SK-N-SH (cell line): ENCODE measurements around the gene NUP58. TPM values are rescaled to one million over a fixed set of nuclear protein-coding genes. Genes with fewer than 3 reads are reported as not detected.

Experiments used
- CTCF ChIA-PET: fragments of 300-600, 350-600 bp; formaldehyde crosslinking; extraction: SDS; loops from one replicate; lab custom pipeline; 2021; lab: Yijun Ruan, JAX
- POLR2A ChIA-PET: fragments of 350-600 bp; sonication (Branson Sonifier 250); formaldehyde crosslinking; extraction: SDS; loops from one replicate; lab custom pipeline; 2020; ENCODE audit warnings: antibody characterized with exemption, inconsistent platforms; lab: Yijun Ruan, JAX
- DNase-seq: peaks from one replicate; pipeline ENCODE4 v3.0.0; 2012
- H2AFZ ChIP-seq: fragments of 200-600 bp; sonication (generic); 2 replicates; pipeline ENCODE4 v1.8.1; 2016; ENCODE audit warnings: antibody characterized with exemption, mild to moderate bottlenecking, low read depth
- H3F3A ChIP-seq: fragments of 200-600 bp; sonication (generic); replicated peaks from 2 replicates; pipeline ENCODE3; 2016; ENCODE audit warnings: antibody characterized with exemption, mild to moderate bottlenecking; ENCODE audit not compliant: insufficient read depth
- H3K27ac ChIP-seq, 2 experiments: fragments of 200-500 bp in 1 of 2; fragments of 200-600 bp in 1 of 2; sonication (Bioruptor generic) in 1 of 2; sonication (generic), shearing (Covaris generic) in 1 of 2; 2 replicates each; pipeline versions ENCODE4 v1.5.1 to v1.6.1; 2014 to 2016; ENCODE audit warnings: low read depth in 2 of 2, inconsistent platforms in 1 of 2, low read length in 1 of 2, mild to moderate bottlenecking in 1 of 2, mixed read lengths in 1 of 2
- H3K27me3 ChIP-seq: fragments of 200-600 bp; sonication (generic), shearing (Covaris generic); 2 replicates; pipeline ENCODE4 v1.6.1; 2016; ENCODE audit warnings: mixed run types; ENCODE audit not compliant: insufficient read depth
- H3K36me3 ChIP-seq, 2 experiments: fragments of 200-500 bp in 1 of 2; fragments of 200-600 bp in 1 of 2; sonication (Bioruptor generic) in 1 of 2; sonication (generic) in 1 of 2; replicated peaks in 1 of 2; 2 replicates each; pipeline versions ENCODE3 to v1.5.1; 2014 to 2016; ENCODE audit warnings: low read length in 1 of 2, mild to moderate bottlenecking in 1 of 2; ENCODE audit not compliant: insufficient read depth in 2 of 2, control insufficient read depth in 1 of 2
- H3K4me1 ChIP-seq, 2 experiments: fragments of 200-500 bp in 1 of 2; fragments of 200-600 bp in 1 of 2; sonication (Bioruptor generic) in 1 of 2; sonication (generic), shearing (Covaris generic) in 1 of 2; 2 replicates each; pipeline versions ENCODE4 v1.5.1 to v1.6.1; 2014 to 2016; ENCODE audit warnings: low read depth in 1 of 2, low read length in 1 of 2, mixed run types in 1 of 2; ENCODE audit not compliant: insufficient read depth in 2 of 2, control insufficient read depth in 1 of 2
- H3K4me2 ChIP-seq: fragments of 200-600 bp; sonication (generic), shearing (Covaris generic); 2 replicates; pipeline ENCODE4 v1.6.1; 2017; ENCODE audit warnings: mixed run types
- H3K4me3 ChIP-seq, 2 experiments: fragments of 200-500 bp in 1 of 2; fragments of 200-600 bp in 1 of 2; sonication (Bioruptor generic) in 1 of 2; sonication (generic), shearing (Covaris generic) in 1 of 2; 2 replicates each; pipeline versions ENCODE4 v1.5.1 to v1.8.1; 2014 to 2016; ENCODE audit warnings: low read depth in 2 of 2, inconsistent platforms in 1 of 2, low read length in 1 of 2, mild to moderate bottlenecking in 1 of 2, mixed read lengths in 1 of 2, moderate library complexity in 1 of 2
- H3K79me2 ChIP-seq: fragments of 200-600 bp; sonication (generic); 2 replicates; pipeline ENCODE4 v1.8.1; 2017; ENCODE audit warnings: mild to moderate bottlenecking; ENCODE audit not compliant: insufficient read depth
- H3K9ac ChIP-seq: fragments of 200-600 bp; sonication (generic); 2 replicates; pipeline ENCODE4 v1.6.1; 2017; ENCODE audit warnings: mixed run types
- H3K9me2 ChIP-seq: fragments of 200-600 bp; sonication (generic); 2 replicates; pipeline ENCODE4 v1.6.1; 2017; ENCODE audit warnings: mixed run types
- H3K9me3 ChIP-seq: fragments of 200-600 bp; sonication (generic); 2 replicates; pipeline ENCODE4 v1.6.1; 2017; ENCODE audit warnings: mixed run types, mild to moderate bottlenecking, moderate library complexity
- H4K20me1 ChIP-seq: fragments of 200-600 bp; sonication (generic); 2 replicates; pipeline ENCODE4 v1.6.1; 2017; ENCODE audit warnings: mild to moderate bottlenecking, mixed run types; ENCODE audit not compliant: insufficient read depth
- CHD2 ChIP-seq: fragments of 150-350 bp; IDR thresholded peaks from 2 replicates; pipeline ENCODE4 v1.6.1; 2018; ENCODE audit warnings: low read length; ENCODE audit not compliant: partially characterized antibody
- ELF1 ChIP-seq: IDR thresholded peaks from 2 replicates; pipeline ENCODE4 v1.4.0; 2012
- FOSL2 ChIP-seq: IDR thresholded peaks from 2 replicates; pipeline ENCODE4 v1.4.0; 2012; ENCODE audit warnings: low read depth, mild to moderate bottlenecking, moderate library complexity, borderline replicate concordance
- FOXM1 ChIP-seq: IDR thresholded peaks from 2 replicates; pipeline ENCODE4 v1.4.0; 2012; ENCODE audit warnings: low read depth, mild to moderate bottlenecking
- GABPA ChIP-seq: IDR thresholded peaks from 2 replicates; pipeline ENCODE4 v1.4.0; 2012; ENCODE audit warnings: low read depth, mild to moderate bottlenecking
- JUND ChIP-seq: IDR thresholded peaks from 2 replicates; pipeline ENCODE4 v1.4.0; 2012
- MXI1 ChIP-seq: IDR thresholded peaks from 2 replicates; pipeline ENCODE4 v1.6.1; 2012; ENCODE audit warnings: mild to moderate bottlenecking, low read depth, low read length, improper control_type of control experiment
- POLR2AphosphoS5 ChIP-seq: IDR thresholded peaks from 2 replicates; pipeline ENCODE4 v1.6.1; 2012; ENCODE audit warnings: low read depth, low read length
- RAD21 ChIP-seq: IDR thresholded peaks from 2 replicates; pipeline ENCODE4 v1.6.1; 2012; ENCODE audit warnings: mild to moderate bottlenecking, low read length
- RCOR1 ChIP-seq: fragments of 150-350 bp; IDR thresholded peaks from 2 replicates; pipeline ENCODE4 v1.6.1; 2017; ENCODE audit warnings: antibody characterized with exemption, low read length
- RXRA ChIP-seq: IDR thresholded peaks from 2 replicates; pipeline ENCODE4 v1.4.0; 2012; ENCODE audit warnings: low read depth, mild to moderate bottlenecking, borderline replicate concordance
- SIN3A ChIP-seq: IDR thresholded peaks from 2 replicates; pipeline ENCODE4 v1.6.1; 2012; ENCODE audit warnings: low read depth, mild to moderate bottlenecking, low read length, moderate library complexity, borderline replicate concordance
- TCF12 ChIP-seq: IDR thresholded peaks from 2 replicates; pipeline ENCODE4 v1.4.0; 2012
- YY1 ChIP-seq: IDR thresholded peaks from 2 replicates; pipeline ENCODE4 v1.4.0; 2012; ENCODE audit warnings: low read depth, mild to moderate bottlenecking
- WGBS: methylation state at CpG from one replicate; pipeline ENCODE4 v1.1.6; 2017; ENCODE audit warnings: low lambda C conversion rate; 5-methylcytosine and 5-hydroxymethylcytosine counted together
- polyA plus RNA-seq, 3 experiments: library from polyadenylated mRNA; depleted of rRNA; stranded (reverse); fragments of >200 nt; gene quantifications; 2 replicates each; pipeline ENCODE4 v1.2.3, GENCODE V29; 2012
- TF ChIP-seq, protein P1 (sequence below): IDR thresholded peaks from 2 replicates; pipeline ENCODE4; 2012
- TF ChIP-seq, protein P2 (sequence below): IDR thresholded peaks from 2 replicates; pipeline ENCODE4 v1.4.0; 2012; ENCODE audit warnings: low read depth, borderline replicate concordance
- TF ChIP-seq, protein P3 (sequence below): fragments of 200-600 bp; sonication (generic); IDR thresholded peaks from 2 replicates; pipeline ENCODE4 v1.6.1; 2017; ENCODE audit warnings: antibody characterized with exemption, mild to moderate bottlenecking, moderate library complexity
- TF ChIP-seq, protein P4 (sequence below): IDR thresholded peaks from 2 replicates; pipeline ENCODE4 v1.4.0; 2012; ENCODE audit warnings: low read depth

Gene NUP58
- polyA plus RNA-seq, 1 of the 3 experiments (the other 2 are of a cell fraction), result 18.1 TPM

DNA sequence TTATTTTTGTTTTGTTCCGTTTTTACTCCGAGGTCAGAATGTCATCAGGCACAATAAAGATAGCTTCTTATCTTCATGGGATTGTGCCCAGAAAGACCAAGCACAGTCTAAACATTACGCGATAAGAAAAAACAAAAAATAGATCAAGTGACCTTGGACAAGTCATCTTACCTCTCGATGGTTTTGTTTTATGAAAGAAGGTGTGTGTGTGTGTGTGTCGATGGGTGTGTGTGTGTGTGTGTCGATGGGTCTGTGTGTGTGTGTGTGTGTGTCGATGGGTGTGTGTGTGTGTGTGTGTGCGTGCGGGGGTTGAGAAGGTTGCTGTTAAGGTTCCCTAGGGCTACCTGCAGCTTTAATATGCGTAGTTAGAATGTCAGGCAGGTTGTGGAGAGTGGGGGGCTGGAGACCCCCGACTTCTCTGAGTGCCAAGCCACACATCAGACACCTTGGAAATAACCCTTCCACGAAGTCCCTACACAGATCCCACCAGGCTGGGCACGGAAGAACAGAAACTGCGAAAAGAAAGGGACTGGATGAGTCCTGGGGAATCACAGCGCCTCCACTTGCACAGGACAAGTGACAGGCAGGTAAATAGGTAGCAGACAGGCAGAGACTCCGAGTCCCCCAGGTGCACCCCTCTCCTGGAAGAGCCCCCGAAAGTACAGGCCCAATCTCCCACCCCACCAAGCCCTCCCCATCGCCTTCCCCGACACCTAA is 69.9 kb downstream of the NUP58 start:
- Histone ChIP-seq H3K27me3 (peaks cover 54% of the 10 kb centered on the region), H3F3A (no peaks in the 10 kb centered on the region), H3K9me3 (no peaks in the 10 kb centered on the region), H4K20me1 (no peaks in the 10 kb centered on the region), H3K36me3 (no peaks in the 10 kb centered on the region), H3K79me2 (no peaks in the 10 kb centered on the region), H3K4me2 (peak overlapping the region; percentile 33; the same call in 1 of the 2 replicates), H3K9ac (no peak overlapping the region), H3K9me2 (no peaks in the 10 kb centered on the region), H3K4me1 (peaks cover 0 to 5% of the 10 kb centered on the region in 2 experiments; a peak in 1 of 4 replicates), H2AFZ (no peak overlapping the region), H3K4me3 (peak overlapping the region; percentile 29 to 51; a peak in 3 of 4 replicates), H3K27ac (no peak overlapping the region)
- no peak for DNase-seq
- CTCF ChIA-PET, result interaction anchor here (1.6 kb wide), 1 partner anchor 138 kb away, joined by 4 read pairs; no protein-coding TSS in a partner anchor
- POLR2A ChIA-PET, result no interaction called here
- WGBS, result 58% methylated on average over 15 of the region's 20 CpGs
- no peak for TF ChIP-seq FOXM1
- no peak for TF ChIP-seq GABPA
- no peak for TF ChIP-seq POLR2AphosphoS5
- TF ChIP-seq, protein P1, sequence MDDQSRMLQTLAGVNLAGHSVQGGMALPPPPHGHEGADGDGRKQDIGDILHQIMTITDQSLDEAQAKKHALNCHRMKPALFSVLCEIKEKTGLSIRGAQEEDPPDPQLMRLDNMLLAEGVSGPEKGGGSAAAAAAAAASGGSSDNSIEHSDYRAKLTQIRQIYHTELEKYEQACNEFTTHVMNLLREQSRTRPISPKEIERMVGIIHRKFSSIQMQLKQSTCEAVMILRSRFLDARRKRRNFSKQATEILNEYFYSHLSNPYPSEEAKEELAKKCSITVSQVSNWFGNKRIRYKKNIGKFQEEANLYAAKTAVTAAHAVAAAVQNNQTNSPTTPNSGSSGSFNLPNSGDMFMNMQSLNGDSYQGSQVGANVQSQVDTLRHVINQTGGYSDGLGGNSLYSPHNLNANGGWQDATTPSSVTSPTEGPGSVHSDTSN, result no peak
- no peak for TF ChIP-seq SIN3A
- TF ChIP-seq RAD21, result no peak
- TF ChIP-seq JUND, result no peak
- no peak for TF ChIP-seq YY1
- TF ChIP-seq, protein P2, sequence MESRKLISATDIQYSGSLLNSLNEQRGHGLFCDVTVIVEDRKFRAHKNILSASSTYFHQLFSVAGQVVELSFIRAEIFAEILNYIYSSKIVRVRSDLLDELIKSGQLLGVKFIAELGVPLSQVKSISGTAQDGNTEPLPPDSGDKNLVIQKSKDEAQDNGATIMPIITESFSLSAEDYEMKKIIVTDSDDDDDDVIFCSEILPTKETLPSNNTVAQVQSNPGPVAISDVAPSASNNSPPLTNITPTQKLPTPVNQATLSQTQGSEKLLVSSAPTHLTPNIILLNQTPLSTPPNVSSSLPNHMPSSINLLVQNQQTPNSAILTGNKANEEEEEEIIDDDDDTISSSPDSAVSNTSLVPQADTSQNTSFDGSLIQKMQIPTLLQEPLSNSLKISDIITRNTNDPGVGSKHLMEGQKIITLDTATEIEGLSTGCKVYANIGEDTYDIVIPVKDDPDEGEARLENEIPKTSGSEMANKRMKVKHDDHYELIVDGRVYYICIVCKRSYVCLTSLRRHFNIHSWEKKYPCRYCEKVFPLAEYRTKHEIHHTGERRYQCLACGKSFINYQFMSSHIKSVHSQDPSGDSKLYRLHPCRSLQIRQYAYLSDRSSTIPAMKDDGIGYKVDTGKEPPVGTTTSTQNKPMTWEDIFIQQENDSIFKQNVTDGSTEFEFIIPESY, result no peak
- TF ChIP-seq RXRA, result no peak
- no peak for TF ChIP-seq FOSL2
- TF ChIP-seq, protein P3, sequence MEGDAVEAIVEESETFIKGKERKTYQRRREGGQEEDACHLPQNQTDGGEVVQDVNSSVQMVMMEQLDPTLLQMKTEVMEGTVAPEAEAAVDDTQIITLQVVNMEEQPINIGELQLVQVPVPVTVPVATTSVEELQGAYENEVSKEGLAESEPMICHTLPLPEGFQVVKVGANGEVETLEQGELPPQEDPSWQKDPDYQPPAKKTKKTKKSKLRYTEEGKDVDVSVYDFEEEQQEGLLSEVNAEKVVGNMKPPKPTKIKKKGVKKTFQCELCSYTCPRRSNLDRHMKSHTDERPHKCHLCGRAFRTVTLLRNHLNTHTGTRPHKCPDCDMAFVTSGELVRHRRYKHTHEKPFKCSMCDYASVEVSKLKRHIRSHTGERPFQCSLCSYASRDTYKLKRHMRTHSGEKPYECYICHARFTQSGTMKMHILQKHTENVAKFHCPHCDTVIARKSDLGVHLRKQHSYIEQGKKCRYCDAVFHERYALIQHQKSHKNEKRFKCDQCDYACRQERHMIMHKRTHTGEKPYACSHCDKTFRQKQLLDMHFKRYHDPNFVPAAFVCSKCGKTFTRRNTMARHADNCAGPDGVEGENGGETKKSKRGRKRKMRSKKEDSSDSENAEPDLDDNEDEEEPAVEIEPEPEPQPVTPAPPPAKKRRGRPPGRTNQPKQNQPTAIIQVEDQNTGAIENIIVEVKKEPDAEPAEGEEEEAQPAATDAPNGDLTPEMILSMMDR, result no peak
- TF ChIP-seq TCF12, result no peak
- TF ChIP-seq, protein P4, sequence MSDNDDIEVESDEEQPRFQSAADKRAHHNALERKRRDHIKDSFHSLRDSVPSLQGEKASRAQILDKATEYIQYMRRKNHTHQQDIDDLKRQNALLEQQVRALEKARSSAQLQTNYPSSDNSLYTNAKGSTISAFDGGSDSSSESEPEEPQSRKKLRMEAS, result no peak
- TF ChIP-seq CHD2, result no peak
- TF ChIP-seq RCOR1, result no peak
- TF ChIP-seq MXI1, result no peak
- no peak for TF ChIP-seq ELF1
